Endothelial cell of umbilical vein (primary cell): ENCODE measurements around the gene MAP4K3. TPM values are rescaled to one million over a fixed set of nuclear protein-coding genes. Genes with fewer than 3 reads are reported as not detected.

Experiments
- BruUV-seq: library from RNA; stranded (reverse); fragments of 400-500 nt; replicated peaks from 2 replicates; lab custom pipeline; 2021; lab: Mats Ljungman, UMichigan
- CTCF ChIA-PET: fragments of 300-600, 350-600 bp; sonication (Branson Sonifier 250); formaldehyde crosslinking; loops from one replicate; lab custom pipeline; 2021; ENCODE audit warnings: antibody characterized with exemption, inconsistent platforms; lab: Charles Lee
- POLR2A ChIA-PET: fragments of 300-600, 350-600 bp; sonication (Branson Sonifier 250); formaldehyde crosslinking; loops from one replicate; lab custom pipeline; 2021; ENCODE audit warnings: antibody characterized with exemption, inconsistent platforms; lab: Charles Lee
- DNase-seq: peaks from one replicate; pipeline ENCODE4 v3.0.0-alpha.2; 2011; ENCODE audit warnings: low read depth, low spot score
- FAIRE-seq: peaks from 2 replicates; lab custom pipeline; 2011; peaks lifted over from hg19 to GRCh38; lab: Jason Lieb, UNC
- H2AFZ ChIP-seq: 2 replicates; pipeline ENCODE4 v1.6.0; 2012; ENCODE audit warnings: low read depth, low read length, control low read depth, inconsistent platforms
- H3K27ac ChIP-seq: 2 replicates; pipeline ENCODE4 v1.5.1; 2011; ENCODE audit warnings: low read depth, mild to moderate bottlenecking, control low read depth, low read length, moderate library complexity; ENCODE audit not compliant: insufficient read depth
- H3K27me3 ChIP-seq, 2 experiments: 2 replicates each; pipeline versions ENCODE4 v1.6.0 to v1.6.1; 2011; ENCODE audit warnings: low read length in 2 of 2, mixed read lengths in 1 of 2; ENCODE audit not compliant: control insufficient read depth in 2 of 2, insufficient read depth in 2 of 2
- H3K36me3 ChIP-seq, 2 experiments: 2 replicates in 1 of 2; 3 replicates in 1 of 2; pipeline ENCODE4 v1.5.1; 2011; ENCODE audit warnings: low read length in 2 of 2, mild to moderate bottlenecking in 1 of 2, moderate library complexity in 1 of 2; ENCODE audit not compliant: control insufficient read depth in 2 of 2, insufficient read depth in 2 of 2; ENCODE audit errors: extremely low read depth in 1 of 2
- H3K4me1 ChIP-seq: 3 replicates; pipeline ENCODE4 v1.5.1; 2011; ENCODE audit warnings: mild to moderate bottlenecking, low read length; ENCODE audit not compliant: control insufficient read depth, insufficient read depth; ENCODE audit errors: extremely low read depth
- H3K4me2 ChIP-seq: 2 replicates; pipeline ENCODE4 v1.6.1; 2011; ENCODE audit warnings: low read length, control low read depth, mixed read lengths; ENCODE audit not compliant: insufficient read depth
- H3K4me3 ChIP-seq, 3 experiments: fragments of 200-600 bp in 1 of 3; sonication (generic), shearing (Covaris generic) in 1 of 3; replicated peaks in 1 of 3; 2 replicates each; pipeline ENCODE4 v1.5.1; 2011 to 2016; ENCODE audit warnings: control low read depth in 3 of 3, low read length in 3 of 3, mild to moderate bottlenecking in 2 of 3, inconsistent platforms in 1 of 3, low read depth in 1 of 3, moderate library complexity in 1 of 3; ENCODE audit not compliant: insufficient read depth in 1 of 3
- H3K79me2 ChIP-seq: 2 replicates; pipeline ENCODE4 v1.6.0; 2012; ENCODE audit warnings: low read length, inconsistent platforms; ENCODE audit not compliant: control insufficient read depth, insufficient read depth
- H3K9ac ChIP-seq: replicated peaks from 2 replicates; pipeline ENCODE3; 2011; ENCODE audit warnings: low read length, control low read depth; ENCODE audit not compliant: insufficient read depth; ENCODE audit errors: extremely low read depth
- H3K9me1 ChIP-seq: replicated peaks from 3 replicates; pipeline ENCODE4 v1.6.0; 2011; ENCODE audit warnings: mild to moderate bottlenecking, low read length; ENCODE audit not compliant: control insufficient read depth, insufficient read depth; ENCODE audit errors: extremely low read depth
- H3K9me3 ChIP-seq: replicated peaks from 2 replicates; pipeline ENCODE4 v1.5.1; 2012; ENCODE audit warnings: low read length, inconsistent platforms; ENCODE audit not compliant: control insufficient read depth, insufficient read depth
- H4K20me1 ChIP-seq: replicated peaks from 2 replicates; pipeline ENCODE3; 2011; ENCODE audit warnings: mild to moderate bottlenecking, low read length; ENCODE audit not compliant: control insufficient read depth, insufficient read depth; ENCODE audit errors: extremely low read depth
- CTCF ChIP-seq, 2 donors: IDR thresholded peaks; 1 replicate in 1 of 2; 2 replicates in 1 of 2; pipeline ENCODE4 v1.5.1; 2011; ENCODE audit warnings: low read length in 2 of 2, mild to moderate bottlenecking in 2 of 2, moderate library complexity in 2 of 2, control low read depth in 1 of 2, inconsistent platforms in 1 of 2, low read depth in 1 of 2; ENCODE audit not compliant: insufficient read depth in 1 of 2; ENCODE audit errors: extremely low read depth in 1 of 2
- EZH2 ChIP-seq: IDR thresholded peaks from 2 replicates; pipeline ENCODE4 v1.6.1; 2012; ENCODE audit warnings: borderline replicate concordance, low read depth, mild to moderate bottlenecking, moderate library complexity, low read length, inconsistent platforms; ENCODE audit not compliant: severe bottlenecking
- FOS ChIP-seq: IDR thresholded peaks from 2 replicates; pipeline ENCODE4 v1.6.1; 2011; ENCODE audit warnings: mild to moderate bottlenecking, low read length, moderate library complexity, borderline replicate concordance; ENCODE audit not compliant: insufficient read depth
- JUN ChIP-seq: IDR thresholded peaks from 2 replicates; pipeline ENCODE4 v1.6.1; 2011; ENCODE audit warnings: borderline replicate concordance, low read depth; ENCODE audit not compliant: insufficient read length, insufficient read depth
- MYC ChIP-seq: IDR thresholded peaks from one replicate; pipeline ENCODE4 v1.6.1; 2011; ENCODE audit warnings: mild to moderate bottlenecking, low read depth, low read length
- POLR2A ChIP-seq: IDR thresholded peaks from 2 replicates; pipeline ENCODE4 v1.6.1; 2012; ENCODE audit warnings: low read depth, mild to moderate bottlenecking, control low read depth, low read length
- POLR2AphosphoS5 ChIP-seq: IDR thresholded peaks from 2 replicates; pipeline ENCODE4 v1.6.1; 2012; ENCODE audit warnings: low read depth, mild to moderate bottlenecking, control low read depth, low read length, moderate library complexity; ENCODE audit not compliant: insufficient read depth
- dilution Hi-C: fragments of 300-500 bp; cut with MboI; formaldehyde crosslinking; loops from one replicate; pipeline ENCODE4 v1.15.0; 2019; ENCODE audit warnings: low sequenced_read_pairs; ENCODE audit not compliant: extremely low pct_ligation_motif_present
- intact Hi-C: fragments of 100-400 bp; cut with micrococcal nuclease; formaldehyde crosslinking; loops from one replicate; pipeline ENCODE4 v1.10.0; 2022
- polyA plus RNA-seq, 4 experiments: library from polyadenylated mRNA; depleted of rRNA in 3 of 4; stranded (reverse) in 3 of 4; unstranded in 1 of 4; fragments of >200 nt; gene quantifications; 2 replicates each; pipeline versions ENCODE4 v1.2.1 to v1.2.3, GENCODE V29; 2011 to 2012; ENCODE audit warnings: missing spikeins in 1 of 4
- total RNA-seq: library from RNA; stranded (reverse); gene quantifications from 2 replicates; pipeline ENCODE4 v1.2.3, GENCODE V29; 2021
- TF ChIP-seq, protein P1 (sequence below): IDR thresholded peaks from 2 replicates; pipeline ENCODE4 v1.6.1; 2011; ENCODE audit not compliant: insufficient read depth, insufficient read length

Gene MAP4K3
- total and polyA plus RNA-seq, 2 donors (not counting 3 experiments of a cell fraction or from before 2014, with no cell fraction given) = 8.0 to 45.9 TPM

DNA sequence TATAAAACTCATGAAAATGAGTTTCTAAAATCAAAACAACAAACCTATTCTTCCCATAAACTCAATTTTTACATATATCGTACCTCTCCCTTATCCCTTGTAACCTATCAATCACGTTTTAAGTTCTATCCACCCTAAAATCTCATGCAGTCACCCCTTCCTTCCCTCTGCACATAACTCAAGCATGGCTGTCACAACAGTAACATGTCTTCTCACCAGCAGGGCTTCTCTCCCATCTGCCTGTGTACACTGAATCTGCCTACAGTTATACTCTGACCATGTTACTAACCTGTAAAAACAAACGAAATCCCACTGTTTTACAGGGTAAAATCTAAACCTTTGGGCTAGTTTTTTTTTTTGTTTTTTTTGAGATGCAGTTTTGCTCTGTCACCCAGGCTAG, 68.2 kb downstream of the MAP4K3 start:
- CTCF ChIA-PET = interaction anchor here (1.8 to 2.4 kb wide), 3 partner anchors 8 to 328 kb away, joined by 6 to 8 read pairs (median 7); no protein-coding TSS in a partner anchor
- POLR2A ChIA-PET = no interaction called here
- Histone ChIP-seq H3K79me2 (peaks cover 4% of the 10 kb centered on the region), H3K27ac (no peak overlapping the region), H3K9me1 (no peaks in the 10 kb centered on the region), H4K20me1 (no peaks in the 10 kb centered on the region), H3K9ac (no peak overlapping the region), H3K4me2 (no peak overlapping the region), H3K4me3 (no peak overlapping the region), H3K4me1 (no peaks in the 10 kb centered on the region), H3K36me3 (no peaks in the 10 kb centered on the region), H3K9me3 (no peaks in the 10 kb centered on the region), H3K27me3 (no peaks in the 10 kb centered on the region), H2AFZ (no peak overlapping the region)
- dilution Hi-C loops (no loop called here), intact Hi-C loops (no loop called here)
- no peak for FAIRE-seq
- no peak for DNase-seq
- BruUV-seq = no TSS peak
- TF ChIP-seq CTCF (IDR thresholded peaks at IDR 0.05; ENCODE audit: extremely low read depth in 1 of 2, insufficient read depth in 1 of 2, low read depth in 1 of 2, low read length in 2 of 2) (no peak), POLR2AphosphoS5 (no peak), EZH2 (no peak), JUN (no peak), POLR2A (no peak), FOS (no peak), MYC (no peak)
- TF ChIP-seq, protein P1, sequence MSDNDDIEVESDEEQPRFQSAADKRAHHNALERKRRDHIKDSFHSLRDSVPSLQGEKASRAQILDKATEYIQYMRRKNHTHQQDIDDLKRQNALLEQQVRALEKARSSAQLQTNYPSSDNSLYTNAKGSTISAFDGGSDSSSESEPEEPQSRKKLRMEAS = no peak
